GM21447 (cell line): ENCODE data around the gene CLIC2.
"Not testable (repeated sequence)": the region's sequence is repeated elsewhere in the genome, so short reads cannot be mapped to it uniquely, and the experiment has no call there.

Experiments used
- ATAC-seq: cut with Tn5 transposase; IDR thresholded peaks from one replicate; pipeline ENCODE4 v1.9.1; 2021; ENCODE audit not compliant: unreplicated experiment

Gene CLIC2

DNA sequence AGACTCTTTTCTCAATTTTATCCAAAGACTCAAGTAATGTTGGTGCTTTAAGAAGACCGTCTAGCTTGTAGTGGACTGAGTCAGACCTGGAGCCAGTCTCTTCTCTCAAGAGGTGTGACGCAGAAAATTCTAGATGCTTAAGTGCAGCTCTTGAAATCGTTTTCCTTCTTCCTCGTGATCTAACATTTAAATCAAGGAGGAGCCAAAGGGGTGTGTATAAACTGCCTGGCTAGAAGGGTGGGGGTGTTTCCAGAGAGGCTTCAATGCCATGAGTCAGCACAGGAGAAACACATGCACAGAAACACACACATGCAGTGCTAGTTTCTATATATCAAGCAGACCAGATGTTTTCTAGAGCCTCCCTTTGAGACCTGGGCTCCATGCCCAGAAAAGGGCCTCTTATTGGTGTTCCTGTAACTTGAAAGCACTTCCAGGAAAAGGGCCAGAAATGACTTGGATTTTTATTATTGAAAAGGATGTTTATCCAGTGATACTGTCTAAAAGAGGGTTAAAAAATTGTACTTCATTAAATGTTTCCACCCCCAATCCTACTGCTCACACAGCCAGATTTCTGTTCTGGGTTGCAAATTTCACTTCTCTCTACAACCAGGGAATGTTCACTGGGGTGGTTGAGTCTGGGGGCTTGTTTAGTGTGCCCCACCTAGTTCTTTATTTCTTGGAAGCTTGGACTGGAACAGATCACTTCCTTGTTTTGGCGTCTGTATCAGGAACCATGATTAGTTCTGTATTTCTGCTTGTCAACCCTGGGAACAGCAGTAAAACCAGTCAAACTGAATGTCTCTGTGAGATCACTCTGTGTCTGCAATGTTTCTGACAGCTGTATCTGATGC lies at the start of gene CLIC2:
CLIC2 (minus strand) TSS at position 129 of the 851 bp plus-strand sequence. CDS start 187 bp downstream, outside the sequence.
- peak; percentile 89 for ATAC-seq

DNA sequence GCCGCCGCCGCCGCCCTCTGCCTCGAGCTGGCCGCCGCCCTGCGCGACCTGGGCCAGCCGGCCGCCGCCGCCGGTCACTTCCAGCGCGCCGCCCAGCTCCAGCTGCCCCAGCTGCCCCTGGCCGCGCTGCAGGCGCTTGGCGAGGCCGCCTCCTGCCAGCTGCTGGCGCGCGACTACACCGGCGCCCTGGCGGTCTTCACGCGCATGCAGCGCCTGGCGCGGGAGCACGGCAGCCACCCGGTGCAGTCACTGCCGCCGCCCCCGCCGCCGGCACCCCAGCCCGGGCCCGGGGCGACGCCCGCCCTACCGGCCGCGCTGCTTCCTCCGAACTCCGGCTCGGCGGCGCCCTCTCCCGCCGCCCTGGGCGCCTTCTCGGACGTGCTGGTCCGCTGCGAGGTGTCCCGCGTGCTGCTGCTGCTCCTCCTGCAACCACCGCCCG lies 48.1 kb upstream of the CLIC2 start:
- peak; percentile 56 for ATAC-seq

DNA sequence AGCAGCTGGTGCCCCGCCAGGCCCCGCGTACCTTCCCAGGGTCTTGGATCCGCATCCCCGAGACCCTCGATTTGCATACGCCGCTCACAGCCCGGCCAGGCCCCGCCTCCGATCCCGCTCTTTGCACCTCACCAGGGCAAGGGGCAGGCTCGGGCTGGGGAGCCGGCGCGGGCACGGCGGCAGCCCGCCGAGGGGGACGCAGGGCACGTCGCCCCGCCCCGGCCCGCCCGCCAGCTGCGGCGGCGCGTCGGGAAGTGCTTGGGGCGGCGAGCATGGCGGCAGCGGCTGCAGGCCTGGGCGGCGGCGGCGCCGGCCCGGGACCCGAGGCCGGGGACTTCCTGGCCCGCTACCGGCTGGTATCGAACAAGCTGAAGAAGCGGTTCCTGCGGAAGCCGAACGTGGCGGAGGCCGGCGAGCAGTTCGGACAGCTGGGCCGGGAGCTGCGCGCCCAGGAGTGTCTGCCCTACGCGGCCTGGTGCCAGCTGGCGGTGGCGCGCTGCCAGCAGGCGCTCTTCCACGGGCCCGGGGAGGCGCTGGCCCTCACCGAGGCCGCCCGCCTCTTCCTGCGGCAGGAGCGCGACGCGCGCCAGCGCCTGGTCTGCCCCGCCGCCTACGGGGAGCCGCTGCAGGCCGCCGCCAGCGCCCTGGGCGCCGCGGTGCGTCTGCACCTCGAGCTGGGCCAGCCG lies 47.6 kb upstream of the CLIC2 start, which contains the start of gene F8A2:
F8A2 (plus strand) TSS at position 253 of the 686 bp plus-strand sequence; CDS start at position 273, 20 bp downstream.
- ATAC-seq = peak; percentile 77

DNA sequence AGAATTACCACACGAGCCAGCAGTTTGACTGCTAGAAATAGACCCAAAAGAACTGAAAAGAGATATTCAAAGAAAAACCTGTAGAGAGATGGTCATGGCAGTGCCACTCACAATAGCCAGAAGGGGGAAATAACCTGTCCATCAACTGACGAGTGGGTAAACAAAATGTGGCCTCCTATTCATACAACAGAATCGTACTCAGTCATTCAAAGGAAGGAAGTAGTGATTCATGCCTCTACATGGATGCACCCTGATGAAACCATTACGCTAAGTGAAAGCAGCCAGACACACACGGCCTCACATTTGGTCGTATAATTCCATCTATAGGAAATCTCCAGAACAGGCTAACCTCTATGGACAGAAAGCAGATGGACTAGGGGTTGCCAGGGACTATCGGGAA lies 45.4 kb upstream of the CLIC2 start:
- not testable (repeated sequence) for ATAC-seq

DNA sequence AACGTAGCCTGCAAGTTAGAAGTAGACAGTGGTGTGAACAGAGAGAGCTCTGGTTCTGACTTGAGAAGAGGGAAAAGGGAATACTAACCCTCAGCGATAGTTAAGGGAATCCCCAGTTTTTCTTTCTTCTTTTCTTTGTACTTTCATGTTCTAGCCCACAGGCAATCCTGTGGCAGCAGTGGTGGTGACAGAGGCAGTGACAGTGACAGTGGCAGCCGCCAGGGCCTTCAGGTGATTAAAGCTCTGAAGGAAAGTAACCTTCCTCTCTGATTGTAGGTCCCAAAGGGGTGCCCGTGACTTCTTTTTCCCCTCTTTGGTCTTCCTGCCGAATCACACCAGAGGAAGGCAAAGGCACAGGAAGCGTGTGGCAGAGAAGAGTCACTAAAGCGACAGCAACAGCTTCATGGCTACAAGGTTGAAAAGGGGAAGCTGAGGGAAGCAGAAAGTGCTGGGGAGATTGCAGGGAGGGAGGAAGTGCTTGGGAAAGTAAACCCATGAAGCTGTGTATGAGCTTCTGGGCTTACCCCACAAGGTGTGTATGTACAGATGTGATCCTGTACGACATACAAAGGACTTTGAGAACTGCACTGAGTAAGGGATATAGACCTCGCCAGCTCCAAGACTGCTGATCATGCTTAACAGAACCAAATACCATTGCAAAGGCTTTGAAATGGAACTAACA lies 39.5 kb upstream of the CLIC2 start:
- peak; percentile 69 for ATAC-seq

DNA sequence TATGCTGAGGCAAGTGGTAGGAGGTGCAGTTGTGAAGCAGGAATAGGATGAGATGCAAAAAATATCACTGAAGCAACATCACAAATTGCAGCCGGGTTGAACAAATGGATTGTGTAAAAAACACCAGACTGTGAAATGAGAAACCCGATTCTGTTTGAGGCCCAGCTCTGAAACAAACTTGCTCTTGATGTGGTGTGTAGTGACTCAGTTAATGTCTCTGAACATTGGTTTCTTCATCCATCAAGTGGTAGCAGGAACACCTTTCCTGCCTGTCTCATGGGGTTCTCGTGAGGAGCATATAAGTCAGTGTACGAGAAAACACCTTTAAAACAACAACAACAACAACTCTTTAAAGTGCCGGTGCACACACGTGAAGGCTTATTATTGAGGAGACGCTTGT lies 29.3 kb upstream of the CLIC2 start:
- ATAC-seq = not testable (repeated sequence)

DNA sequence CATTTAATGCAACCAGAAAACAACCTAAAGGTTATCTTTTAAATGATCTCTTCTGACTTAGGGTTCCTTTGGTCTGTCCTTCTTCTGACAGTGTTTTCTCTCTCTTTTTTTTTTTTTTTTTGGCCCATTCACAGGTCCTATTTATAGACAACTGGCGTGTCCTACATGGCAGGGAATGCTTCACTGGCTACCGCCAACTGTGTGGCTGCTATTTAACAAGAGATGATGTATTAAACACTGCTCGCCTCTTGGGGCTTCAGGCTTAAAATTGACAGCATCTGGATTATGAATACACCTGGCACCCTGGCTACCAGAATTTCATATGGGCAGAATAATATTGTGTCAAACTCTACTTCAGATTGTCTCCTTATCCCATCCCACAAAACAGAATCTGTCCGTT lies 15.0 kb upstream of the CLIC2 start:
- not testable (repeated sequence) for ATAC-seq

DNA sequence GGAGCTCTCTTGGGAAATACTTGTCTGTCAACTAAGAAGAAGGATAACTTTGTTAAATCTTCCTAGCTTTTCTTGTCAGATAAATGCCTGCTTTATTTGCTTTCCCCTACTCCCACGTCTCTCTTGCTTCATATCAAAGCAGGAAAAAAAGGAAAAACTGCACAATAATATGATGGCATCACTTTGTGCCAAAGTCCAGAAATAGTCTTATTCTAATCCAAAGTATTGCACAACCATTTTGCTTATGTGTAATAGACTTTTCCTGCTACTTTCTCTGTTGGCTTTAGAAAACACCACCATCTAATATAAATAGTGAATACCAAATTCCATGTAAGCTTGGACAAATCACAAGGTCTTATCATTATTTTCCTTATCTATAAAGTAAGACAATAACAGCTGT lies 11.3 kb upstream of the CLIC2 start:
- ATAC-seq = not testable (repeated sequence)

DNA sequence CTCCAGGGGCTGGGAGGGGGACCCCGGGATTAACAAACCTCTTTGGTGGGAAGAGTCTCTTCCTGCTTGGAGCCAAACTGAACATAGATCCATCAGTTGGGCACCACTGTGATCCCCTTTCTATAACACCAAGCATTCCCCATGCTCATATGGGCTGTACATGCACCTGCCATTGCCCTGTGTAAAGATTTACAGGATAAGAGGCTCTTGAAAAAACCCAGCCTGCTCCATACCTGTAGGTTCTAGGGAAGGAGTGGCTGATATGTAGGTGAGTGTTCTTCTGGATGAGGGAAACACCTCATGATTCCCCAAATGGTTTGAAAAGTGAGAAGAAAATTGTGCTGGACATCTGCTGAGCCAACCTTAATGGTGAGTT lies 911 bp upstream of the CLIC2 start:
- not testable (repeated sequence) for ATAC-seq

DNA sequence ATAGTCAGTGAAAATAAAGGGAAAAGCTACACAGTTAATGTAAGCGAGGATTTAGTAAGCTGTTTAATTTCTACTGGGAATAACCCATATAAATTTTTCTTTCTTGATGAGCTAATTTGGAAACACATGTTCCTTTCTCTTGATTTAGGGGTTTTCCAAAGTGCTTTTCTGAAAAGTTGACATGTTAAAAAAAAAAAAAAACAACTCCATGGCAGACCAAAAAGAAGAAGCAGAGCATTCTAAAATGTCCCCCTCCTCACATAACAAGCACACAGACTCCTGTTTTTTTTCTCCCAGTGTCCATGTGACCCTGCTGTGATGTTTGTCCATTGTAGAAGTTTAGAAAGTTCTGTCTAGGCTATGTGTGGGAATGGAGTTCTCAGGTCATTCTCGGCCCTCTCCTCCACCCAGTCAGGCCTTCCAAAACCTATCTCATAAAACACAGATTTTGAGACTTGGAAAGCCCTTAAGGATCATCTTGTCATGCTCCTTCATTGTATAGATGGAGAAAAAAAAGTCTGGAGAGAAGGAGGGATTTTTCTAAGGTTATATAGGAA lies 792 bp downstream of the CLIC2 start:
- ATAC-seq = no peak

DNA sequence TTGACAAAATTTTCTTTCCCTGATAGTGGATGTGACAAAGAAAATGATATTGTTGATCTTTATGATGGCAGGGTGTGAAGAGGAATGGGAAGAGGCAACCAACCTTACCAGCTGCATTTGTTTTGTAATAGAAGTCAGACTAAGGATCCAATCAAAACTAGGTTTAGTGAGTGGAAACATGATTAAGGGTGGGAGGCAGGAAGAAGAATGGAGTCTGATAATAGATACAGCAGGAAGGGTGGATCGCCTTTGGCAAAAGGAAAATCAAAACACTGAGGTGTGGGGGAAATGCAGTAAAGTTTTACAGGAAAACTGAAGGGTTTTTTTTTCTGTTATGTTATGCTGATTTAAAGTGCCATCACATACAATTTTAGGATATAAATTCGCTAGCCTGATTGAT lies 3.4 kb downstream of the CLIC2 start:
- no peak for ATAC-seq

DNA sequence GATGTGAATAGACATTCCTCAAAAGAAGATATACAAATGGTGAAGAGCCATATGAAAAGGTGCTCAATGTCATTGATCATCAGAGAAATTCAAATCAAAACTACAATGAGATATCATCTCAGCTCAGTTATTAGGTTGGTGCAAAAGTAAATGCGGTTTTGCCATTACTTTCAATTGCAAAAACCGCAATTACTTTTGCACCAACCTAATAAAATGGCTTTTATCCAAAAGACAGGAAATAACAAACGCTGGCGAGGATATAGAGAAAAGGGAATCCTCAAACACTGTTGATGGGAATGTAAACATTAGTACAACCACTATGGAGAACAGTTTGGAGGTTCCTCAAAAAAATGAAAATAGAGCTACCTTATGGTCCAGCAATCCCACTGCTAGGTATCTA lies 5.1 kb downstream of the CLIC2 start:
- ATAC-seq = no peak

DNA sequence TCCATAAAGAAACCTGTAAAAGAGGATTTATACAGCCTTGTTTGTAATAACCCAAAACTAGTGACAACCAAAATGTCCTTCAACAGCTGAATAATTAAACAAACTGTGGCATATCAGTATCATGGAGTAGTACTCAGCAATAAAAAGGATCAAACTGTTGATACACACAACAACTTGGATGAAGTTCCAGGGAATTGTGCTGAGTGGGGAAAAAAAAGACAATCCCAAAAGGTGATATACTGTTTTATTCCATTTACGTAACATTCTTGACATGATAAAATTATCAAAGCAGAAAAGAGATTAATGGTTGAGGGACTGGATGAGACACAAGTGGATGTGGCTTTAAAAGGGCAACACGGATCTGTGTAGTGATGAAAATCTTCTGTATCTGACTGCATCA lies 7.8 kb downstream of the CLIC2 start:
- ATAC-seq = no peak

DNA sequence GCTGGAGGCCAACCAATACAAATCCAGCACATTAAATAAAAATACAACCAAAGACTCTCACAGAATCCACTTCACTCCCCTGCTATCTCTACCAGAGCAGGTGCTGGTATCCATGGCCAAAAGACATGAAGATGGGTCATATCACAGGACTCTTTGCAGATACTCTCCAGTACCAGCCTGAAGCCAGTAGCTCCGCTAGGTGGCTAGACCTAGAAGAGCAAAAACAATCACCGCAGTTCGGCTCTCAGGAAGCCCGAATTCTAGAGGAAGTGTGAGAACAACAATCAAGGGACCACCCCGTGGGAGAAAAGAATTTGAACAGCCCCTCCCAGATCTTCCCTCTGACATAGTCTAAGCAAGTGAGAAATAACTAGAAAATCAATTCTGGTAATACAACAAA lies 20.2 kb downstream of the CLIC2 start:
- ATAC-seq = no peak

DNA sequence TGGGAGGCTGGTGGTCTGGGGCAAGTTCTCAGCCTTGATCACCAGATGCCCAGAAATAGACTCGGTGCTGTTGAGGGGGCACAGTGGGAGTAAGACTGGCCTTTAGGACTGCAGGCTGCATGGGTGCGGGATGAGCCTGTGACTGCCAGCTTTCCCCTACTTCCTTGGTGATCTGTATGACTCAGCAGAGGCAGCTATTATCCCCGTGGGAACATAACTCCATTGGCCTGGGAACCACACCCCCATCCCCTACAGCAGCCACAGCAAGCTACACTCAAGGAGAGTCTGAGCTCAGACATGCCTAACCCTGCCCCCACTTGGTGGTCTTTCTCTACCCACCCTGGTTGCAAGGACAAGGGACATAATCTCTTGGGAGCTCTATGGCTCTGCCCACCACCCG lies 20.6 kb downstream of the CLIC2 start:
- no peak for ATAC-seq

DNA sequence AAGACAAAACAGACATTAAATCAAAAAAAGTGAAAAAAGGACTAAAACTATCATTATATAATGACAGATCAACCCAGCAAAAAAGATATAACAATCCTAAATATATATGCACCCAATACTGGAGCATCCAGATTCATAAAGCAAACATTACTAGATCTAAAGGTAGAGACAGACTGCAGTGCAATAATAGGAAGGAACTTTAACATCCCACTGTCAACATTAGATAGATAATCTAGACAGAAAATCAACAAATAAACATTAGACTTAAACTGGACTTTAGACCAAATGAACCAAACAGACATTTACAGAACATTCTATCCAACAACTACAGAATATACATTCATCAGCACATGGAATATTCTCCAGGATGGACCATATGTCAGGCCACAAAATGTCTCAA lies 40.6 kb downstream of the CLIC2 start:
- no peak for ATAC-seq

DNA sequence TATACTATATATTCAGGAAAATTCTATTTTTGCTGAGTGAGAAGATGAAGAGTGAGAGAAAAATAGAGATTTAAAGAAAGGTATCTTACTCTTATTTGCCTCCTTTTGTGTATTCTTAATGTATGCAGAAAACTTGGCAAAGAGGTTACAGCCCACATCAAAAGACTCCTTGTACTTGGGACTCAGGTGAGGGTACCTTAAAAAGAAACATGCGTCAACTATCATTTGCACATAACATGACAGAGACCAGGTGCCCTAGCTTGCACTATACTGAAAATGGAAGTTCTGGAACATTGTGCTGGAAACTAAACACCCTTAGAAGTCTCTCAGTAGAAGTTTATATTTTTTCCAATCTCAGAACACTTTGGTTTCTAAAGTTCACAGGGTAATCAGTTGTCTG lies 54.5 kb downstream of the CLIC2 start:
- no peak for ATAC-seq

DNA sequence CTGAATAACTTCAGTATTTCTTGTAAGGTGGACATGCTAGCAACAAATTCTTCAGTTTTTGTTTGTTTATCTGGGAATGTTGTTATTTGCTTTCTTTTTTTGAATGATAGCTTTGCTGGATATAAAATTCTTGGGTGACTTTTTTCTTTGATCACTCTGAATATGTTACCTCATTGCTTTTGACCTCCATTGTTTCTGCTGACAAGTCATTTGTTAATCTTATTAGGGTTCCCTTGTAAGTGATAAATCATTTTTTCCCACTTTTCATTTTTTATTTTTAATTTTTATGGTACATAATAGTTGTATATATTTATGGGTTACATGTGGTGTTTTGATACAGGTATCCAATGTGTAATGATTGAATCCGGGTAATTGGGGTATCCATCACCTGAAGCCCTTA lies 63.4 kb downstream of the CLIC2 start:
- no peak for ATAC-seq

DNA sequence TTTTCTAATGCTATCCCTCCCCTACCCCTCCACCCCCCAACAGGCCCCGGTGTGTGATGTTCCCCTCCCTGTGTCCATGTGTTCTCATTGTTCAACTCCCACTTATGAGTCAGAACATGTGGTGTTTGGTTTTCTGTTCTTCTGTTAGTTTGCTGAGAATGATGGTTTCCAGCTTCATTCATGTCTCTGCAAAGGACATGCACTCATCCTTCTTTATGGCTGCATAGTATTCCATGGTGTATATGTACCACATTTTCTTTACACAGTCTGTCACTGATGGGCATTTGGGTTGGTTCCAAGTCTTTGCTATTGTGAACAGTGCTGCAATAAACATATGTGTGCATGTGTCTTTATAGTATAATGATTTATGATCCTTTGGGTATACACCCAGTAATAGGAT lies 66.4 kb downstream of the CLIC2 start:
- ATAC-seq = not testable (repeated sequence)

DNA sequence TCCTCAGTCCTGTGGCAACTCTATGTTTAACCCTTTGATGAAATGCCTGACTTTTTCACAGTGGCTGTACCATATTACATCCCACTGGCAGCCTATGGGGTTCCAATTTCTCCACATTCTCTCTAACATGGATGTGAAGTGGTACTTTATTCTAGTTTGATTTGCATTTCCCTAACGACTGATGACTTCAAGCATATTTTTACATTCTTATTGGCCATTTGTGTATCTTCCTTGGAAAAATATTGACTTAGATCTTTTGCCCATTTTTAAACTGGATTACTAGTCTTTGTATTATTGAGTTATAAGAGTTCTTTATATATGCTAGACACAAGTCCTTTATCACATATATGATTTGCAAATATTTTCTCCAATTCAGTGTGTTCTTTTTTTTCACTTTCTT lies 68.0 kb downstream of the CLIC2 start:
- no peak for ATAC-seq
